WTC11 (cell line): ENCODE data around the gene SLC46A1. TPM values are rescaled to one million over a fixed set of nuclear protein-coding genes. Genes with fewer than 3 reads are reported as not detected.

Experiments
- ATAC-seq: fragments of 200-7000 bp; cut with Tn5 transposase; 2 replicates; pipeline ENCODE4 v1.10.0; 2021; ENCODE audit warnings: mild to moderate bottlenecking, moderate library complexity
- CTCF ChIA-PET: fragments of 300-600 bp; sonication (Branson Sonifier 250); formaldehyde crosslinking; loops from one replicate; lab custom pipeline; 2021; ENCODE audit warnings: antibody characterized with exemption; lab: Charles Lee
- POLR2A ChIA-PET: fragments of 350-600 bp; sonication (Branson Sonifier 250); formaldehyde crosslinking; loops from one replicate; lab custom pipeline; 2021; ENCODE audit warnings: antibody characterized with exemption; lab: Charles Lee
- DNase-seq: peaks from one replicate; pipeline ENCODE4 v3.0.0; 2021; ENCODE audit warnings: low spot score
- H3K27ac Mint-ChIP-seq: 2 replicates; pipeline ENCODE4 v1.8.0; 2021; ENCODE audit warnings: mixed read lengths
- H3K27me3 Mint-ChIP-seq: 2 replicates; pipeline ENCODE4 v1.8.0; 2021; ENCODE audit warnings: low read depth, mild to moderate bottlenecking, moderate library complexity, mixed read lengths
- H3K36me3 Mint-ChIP-seq: 2 replicates; pipeline ENCODE4 v1.8.0; 2021; ENCODE audit warnings: mixed read lengths
- H3K4me1 Mint-ChIP-seq: 2 replicates; pipeline ENCODE4 v1.8.0; 2022; ENCODE audit warnings: mixed read lengths
- H3K4me3 Mint-ChIP-seq: 2 replicates; pipeline ENCODE4 v1.8.0; 2021; ENCODE audit warnings: mild to moderate bottlenecking, moderate library complexity, mixed read lengths
- H3K9me3 Mint-ChIP-seq: 2 replicates; pipeline ENCODE4 v1.8.0; 2021; ENCODE audit warnings: mixed read lengths
- ARID4B ChIP-seq: sonication (generic); formaldehyde crosslinking; IDR thresholded peaks from 2 replicates; pipeline ENCODE4 v1.8.0; 2023; ENCODE audit warnings: missing genetic modification reagents, mild to moderate bottlenecking, borderline replicate concordance
- CREB1 ChIP-seq: sonication (generic); formaldehyde crosslinking; IDR thresholded peaks from 2 replicates; pipeline ENCODE4 v1.8.0; 2023; ENCODE audit warnings: mild to moderate bottlenecking, missing genetic modification reagents
- E2F5 ChIP-seq: sonication (generic); formaldehyde crosslinking; IDR thresholded peaks from 2 replicates; pipeline ENCODE4 v1.8.1; 2022; ENCODE audit warnings: mild to moderate bottlenecking, moderate library complexity, missing genetic modification reagents
- FOXP4 ChIP-seq: sonication (generic); formaldehyde crosslinking; IDR thresholded peaks from 2 replicates; pipeline ENCODE4 v1.8.0; 2022; ENCODE audit warnings: mild to moderate bottlenecking, missing genetic modification reagents
- JAZF1 ChIP-seq: fragments of 250-450 bp; sonication (Bioruptor Pico); IDR thresholded peaks from 2 replicates; pipeline ENCODE4 v1.9.0; 2021; ENCODE audit warnings: moderate library complexity, mild to moderate bottlenecking, inconsistent platforms
- JUN ChIP-seq: sonication (generic); formaldehyde crosslinking; IDR thresholded peaks from 2 replicates; pipeline ENCODE4 v1.8.0; 2023; ENCODE audit warnings: mild to moderate bottlenecking, missing genetic modification reagents
- MLX ChIP-seq: sonication (generic); formaldehyde crosslinking; IDR thresholded peaks from 2 replicates; pipeline ENCODE4 v1.8.1; 2023; ENCODE audit warnings: mild to moderate bottlenecking, missing genetic modification reagents, moderate library complexity
- NFYB ChIP-seq: sonication (generic); formaldehyde crosslinking; conservative IDR thresholded peaks from 2 replicates; pipeline ENCODE4 v1.8.0; 2022; ENCODE audit warnings: low read depth, missing genetic modification reagents
- SMAD4 ChIP-seq: sonication (generic); formaldehyde crosslinking; IDR thresholded peaks from 2 replicates; pipeline ENCODE4 v1.8.0; 2022; ENCODE audit warnings: mild to moderate bottlenecking, missing genetic modification reagents
- SP1 ChIP-seq: sonication (generic); formaldehyde crosslinking; conservative IDR thresholded peaks from 2 replicates; pipeline ENCODE4 v1.8.1; 2022; ENCODE audit warnings: missing genetic modification reagents
- TCF7 ChIP-seq: sonication (generic); formaldehyde crosslinking; IDR thresholded peaks from 2 replicates; pipeline ENCODE4 v1.8.0; 2022; ENCODE audit warnings: mild to moderate bottlenecking, low read depth, missing genetic modification reagents, moderate library complexity
- USF2 ChIP-seq: sonication (generic); formaldehyde crosslinking; IDR thresholded peaks from 2 replicates; pipeline ENCODE4 v1.8.1; 2023; ENCODE audit warnings: mild to moderate bottlenecking, missing genetic modification reagents, moderate library complexity
- ZBTB21 ChIP-seq: sonication (generic); formaldehyde crosslinking; IDR thresholded peaks from 2 replicates; pipeline ENCODE4 v1.8.1; 2023; ENCODE audit warnings: mild to moderate bottlenecking, missing genetic modification reagents, borderline replicate concordance
- ZNF121 ChIP-seq: sonication (generic); formaldehyde crosslinking; IDR thresholded peaks from 2 replicates; pipeline ENCODE4 v1.8.0; 2023; ENCODE audit warnings: missing genetic modification reagents
- ZNF232 ChIP-seq: sonication (generic); formaldehyde crosslinking; IDR thresholded peaks from 2 replicates; pipeline ENCODE4 v1.8.0; 2022; ENCODE audit warnings: mild to moderate bottlenecking, missing genetic modification reagents
- ZNF263 ChIP-seq: sonication (generic); formaldehyde crosslinking; IDR thresholded peaks from 2 replicates; pipeline ENCODE4 v1.8.1; 2022; ENCODE audit warnings: low read depth, mild to moderate bottlenecking, moderate library complexity, missing genetic modification reagents
- ZNF317 ChIP-seq: sonication (generic); formaldehyde crosslinking; IDR thresholded peaks from 2 replicates; pipeline ENCODE4 v1.8.1; 2023; ENCODE audit warnings: low read depth, mild to moderate bottlenecking, moderate library complexity, missing genetic modification reagents, borderline replicate concordance
- ZNF425 ChIP-seq: fragments of 250-450 bp; sonication (Bioruptor Pico); conservative IDR thresholded peaks from 2 replicates; pipeline ENCODE4 v1.9.0; 2021; ENCODE audit warnings: mild to moderate bottlenecking
- total RNA-seq: library from RNA; stranded (reverse); gene quantifications from 3 replicates; pipeline ENCODE4 v1.2.3, GENCODE V29; 2021
- TF ChIP-seq, protein P1 (sequence below): fragments of 250-450 bp; sonication (Bioruptor Pico); IDR thresholded peaks from 2 replicates; pipeline ENCODE4 v2.1.2; 2022; ENCODE audit warnings: mild to moderate bottlenecking, moderate library complexity
- TF ChIP-seq, protein P2 (sequence below): sonication (generic); formaldehyde crosslinking; IDR thresholded peaks from 2 replicates; pipeline ENCODE4 v1.8.1; 2023; ENCODE audit warnings: mild to moderate bottlenecking, missing genetic modification reagents

SLC46A1 gene
- total RNA-seq, 1 experiment from 2014 or later = 6.7 TPM

- H3K9me3 Mint-ChIP-seq = no peaks in the 10 kb centered on the region
- ChIA-PET CTCF (interaction anchor here (1.3 to 2.3 kb wide), 5 partner anchors 9 to 30 kb away, joined by 4 to 11 read pairs (median 8); no protein-coding TSS in a partner anchor), POLR2A (no interaction called here)
- H3K36me3 Mint-ChIP-seq = peaks cover 9% of the 10 kb centered on the region; the same call in 1 of the 2 replicates
- peaks cover 9% of the 10 kb centered on the region for H3K4me1 Mint-ChIP-seq
- DNase-seq (no peak), ATAC-seq (no peak)
- no peak overlapping the region for H3K4me3 Mint-ChIP-seq
- no peak overlapping the region for H3K27ac Mint-ChIP-seq
- TF ChIP-seq ZNF121 (CRISPR knock-in tag) (no peak), MLX (CRISPR knock-in tag) (no peak), ZNF232 (CRISPR knock-in tag) (no peak), E2F5 (no peak), ZNF263 (no peak), FOXP4 (CRISPR knock-in tag) (no peak), ZNF317 (CRISPR knock-in tag) (no peak), ARID4B (CRISPR knock-in tag) (no peak)
- H3K27me3 Mint-ChIP-seq = peaks cover 10% of the 10 kb centered on the region
Observed at GRCh38 chr17:28395968-28396367, 10.0 kb downstream of the SLC46A1 start.

DNA sequence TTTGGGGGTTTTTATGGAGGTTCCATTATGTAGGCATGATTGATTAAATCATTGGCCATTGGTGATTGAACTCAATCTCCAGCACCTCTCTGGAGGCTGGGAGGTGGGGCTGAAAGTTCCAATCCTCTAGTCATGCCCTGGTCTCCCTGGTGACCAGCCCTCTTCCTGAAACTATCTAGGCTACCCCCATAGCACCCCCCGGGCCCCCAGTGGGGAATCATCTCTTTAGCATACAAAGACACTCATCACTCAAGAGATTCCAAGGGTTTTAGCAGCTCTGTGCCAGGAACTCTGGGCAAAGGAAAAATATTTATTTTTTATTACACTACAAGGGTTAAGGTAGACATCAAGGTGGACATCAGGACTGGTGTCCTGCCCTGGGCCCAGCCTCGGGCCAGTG is 10.6 kb downstream of the SLC46A1 start:
- DNase-seq (no peak), ATAC-seq (no peak)
- H3K4me1 Mint-ChIP-seq = peaks cover 9% of the 10 kb centered on the region
- POLR2A ChIA-PET = no interaction called here
- no peaks in the 10 kb centered on the region for H3K9me3 Mint-ChIP-seq
- H3K27ac Mint-ChIP-seq = no peak overlapping the region
- H3K36me3 Mint-ChIP-seq = peaks cover 12% of the 10 kb centered on the region
- no peak overlapping the region for H3K4me3 Mint-ChIP-seq
- CTCF ChIA-PET = interaction anchor here (2.0 kb wide), 1 partner anchor 29 kb away, joined by 5 read pairs; no protein-coding TSS in a partner anchor
- peaks cover 9% of the 10 kb centered on the region; the same call in 1 of the 2 replicates for H3K27me3 Mint-ChIP-seq
- no peak for TF ChIP-seq SMAD4
- TF ChIP-seq SP1 = no peak
- no peak for TF ChIP-seq USF2
- TF ChIP-seq CREB1 = no peak
- TF ChIP-seq TCF7 = no peak
- TF ChIP-seq, protein P1, sequence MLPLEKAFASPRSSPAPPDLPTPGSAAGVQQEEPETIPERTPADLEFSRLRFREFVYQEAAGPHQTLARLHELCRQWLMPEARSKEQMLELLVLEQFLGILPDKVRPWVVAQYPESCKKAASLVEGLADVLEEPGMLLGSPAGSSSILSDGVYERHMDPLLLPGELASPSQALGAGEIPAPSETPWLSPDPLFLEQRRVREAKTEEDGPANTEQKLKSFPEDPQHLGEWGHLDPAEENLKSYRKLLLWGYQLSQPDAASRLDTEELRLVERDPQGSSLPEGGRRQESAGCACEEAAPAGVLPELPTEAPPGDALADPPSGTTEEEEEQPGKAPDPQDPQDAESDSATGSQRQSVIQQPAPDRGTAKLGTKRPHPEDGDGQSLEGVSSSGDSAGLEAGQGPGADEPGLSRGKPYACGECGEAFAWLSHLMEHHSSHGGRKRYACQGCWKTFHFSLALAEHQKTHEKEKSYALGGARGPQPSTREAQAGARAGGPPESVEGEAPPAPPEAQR (CRISPR knock-in tag) = no peak
- no peak for TF ChIP-seq ZBTB21 (CRISPR knock-in tag)
- TF ChIP-seq JUN = no peak
- TF ChIP-seq ZNF425 = no peak
- no peak for TF ChIP-seq NFYB (CRISPR knock-in tag)
- TF ChIP-seq JAZF1 (CRISPR knock-in tag) = no peak
- TF ChIP-seq, protein P2, sequence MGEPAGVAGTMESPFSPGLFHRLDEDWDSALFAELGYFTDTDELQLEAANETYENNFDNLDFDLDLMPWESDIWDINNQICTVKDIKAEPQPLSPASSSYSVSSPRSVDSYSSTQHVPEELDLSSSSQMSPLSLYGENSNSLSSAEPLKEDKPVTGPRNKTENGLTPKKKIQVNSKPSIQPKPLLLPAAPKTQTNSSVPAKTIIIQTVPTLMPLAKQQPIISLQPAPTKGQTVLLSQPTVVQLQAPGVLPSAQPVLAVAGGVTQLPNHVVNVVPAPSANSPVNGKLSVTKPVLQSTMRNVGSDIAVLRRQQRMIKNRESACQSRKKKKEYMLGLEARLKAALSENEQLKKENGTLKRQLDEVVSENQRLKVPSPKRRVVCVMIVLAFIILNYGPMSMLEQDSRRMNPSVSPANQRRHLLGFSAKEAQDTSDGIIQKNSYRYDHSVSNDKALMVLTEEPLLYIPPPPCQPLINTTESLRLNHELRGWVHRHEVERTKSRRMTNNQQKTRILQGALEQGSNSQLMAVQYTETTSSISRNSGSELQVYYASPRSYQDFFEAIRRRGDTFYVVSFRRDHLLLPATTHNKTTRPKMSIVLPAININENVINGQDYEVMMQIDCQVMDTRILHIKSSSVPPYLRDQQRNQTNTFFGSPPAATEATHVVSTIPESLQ (CRISPR knock-in tag) = no peak
